HG03571 (cell line): ENCODE measurements around the gene PRDX2.

Experiments
- ATAC-seq: cut with Tn5 transposase; IDR thresholded peaks from one replicate; pipeline ENCODE4 v1.9.1; 2021; ENCODE audit not compliant: unreplicated experiment

Gene PRDX2

DNA sequence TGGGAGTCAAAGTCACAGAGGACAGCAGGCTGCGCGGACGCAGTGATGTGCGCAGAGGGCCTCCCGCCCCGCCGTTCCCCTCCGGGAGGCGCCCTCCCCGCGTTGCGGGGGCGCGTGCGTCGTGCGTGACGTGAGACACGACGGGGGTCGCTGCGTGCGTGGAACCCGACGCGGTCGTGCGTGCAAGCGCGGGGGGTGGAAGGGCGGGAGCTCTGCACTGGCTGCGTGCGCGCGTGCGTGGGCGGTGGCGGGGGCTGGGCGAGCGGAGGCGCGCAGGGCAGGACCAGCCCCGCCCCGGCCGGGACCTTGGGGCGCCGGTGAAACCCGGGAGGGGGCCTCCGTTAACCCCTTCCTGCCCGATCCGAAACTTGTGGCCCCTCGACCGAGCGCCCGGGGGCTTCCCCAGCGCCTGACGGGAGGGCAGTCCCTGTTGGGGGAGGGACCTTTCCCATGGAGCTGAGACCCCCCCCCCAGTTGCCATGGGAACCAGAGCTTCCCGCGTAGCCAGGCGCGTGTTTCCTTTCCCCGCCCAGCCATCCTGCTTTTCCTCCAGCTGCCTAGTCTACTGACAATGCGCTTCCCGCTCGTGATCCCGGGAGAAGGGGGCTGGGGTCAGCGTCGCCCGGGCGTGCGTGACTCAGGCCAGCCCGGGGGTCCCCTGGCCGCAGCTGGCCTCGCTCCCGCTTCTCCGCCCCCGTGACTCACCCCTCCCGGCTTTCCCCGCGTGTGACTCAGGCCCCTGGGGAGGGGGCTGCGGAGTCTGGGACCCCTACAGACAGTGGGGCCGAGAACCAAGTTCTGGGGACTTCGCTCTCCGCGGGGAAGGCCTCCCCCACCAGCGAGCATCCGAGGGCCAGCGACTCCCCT, 18.9 kb downstream of the PRDX2 start:
- peak; percentile 21 for ATAC-seq

DNA sequence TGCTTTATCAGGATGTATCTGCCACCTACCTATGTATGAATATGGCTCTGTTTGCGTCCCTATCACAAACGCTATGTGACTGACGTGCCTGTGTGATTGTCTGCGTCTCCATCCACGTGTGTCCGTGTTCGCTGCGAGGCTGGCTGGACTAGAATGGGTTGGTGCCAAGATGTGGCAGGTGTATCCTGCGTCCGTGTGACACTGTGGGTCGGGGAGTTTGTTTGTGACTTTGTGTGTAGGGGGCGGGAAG, 19.5 kb downstream of the PRDX2 start:
- ATAC-seq, result no peak

DNA sequence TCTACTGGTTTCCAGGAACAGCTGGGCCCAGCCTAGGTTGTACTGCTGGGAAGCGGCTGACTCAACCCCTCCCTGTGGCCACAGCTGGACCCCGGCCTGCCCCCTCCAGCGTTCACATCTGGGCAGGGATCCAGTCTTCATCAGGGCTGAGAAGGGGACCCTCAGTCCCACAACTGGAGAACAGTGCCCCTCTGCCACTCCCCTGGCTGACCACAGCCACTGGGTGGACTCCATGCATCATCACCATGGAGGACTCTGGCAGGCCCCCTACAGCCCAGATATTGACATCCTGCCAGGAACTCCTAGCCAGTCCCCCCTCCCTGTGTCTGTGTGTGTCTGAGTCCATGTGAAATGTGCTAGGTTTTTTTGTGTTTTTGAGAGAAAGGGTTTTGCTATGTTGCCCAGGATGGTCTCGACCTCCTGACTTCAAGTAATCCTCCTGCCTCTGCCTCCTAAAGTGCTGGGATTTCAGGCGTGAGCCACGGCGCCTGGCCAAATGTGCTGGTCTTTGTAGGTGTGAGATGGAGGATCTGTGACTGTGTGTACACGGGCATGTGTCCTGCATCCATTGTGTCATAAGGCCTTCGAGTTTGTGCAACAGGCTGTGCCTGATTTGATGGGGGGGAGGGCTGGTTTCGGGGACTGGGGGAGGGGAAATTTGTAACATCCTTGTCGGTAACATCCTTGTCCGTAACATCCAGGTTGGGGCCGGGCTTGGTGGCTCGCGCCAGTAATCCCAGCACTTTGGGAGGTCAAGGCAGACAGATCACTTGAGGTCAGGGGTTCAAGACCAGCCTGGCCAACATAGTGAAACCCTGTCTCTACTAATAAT, 22.2 kb downstream of the PRDX2 start:
- no peak for ATAC-seq

DNA sequence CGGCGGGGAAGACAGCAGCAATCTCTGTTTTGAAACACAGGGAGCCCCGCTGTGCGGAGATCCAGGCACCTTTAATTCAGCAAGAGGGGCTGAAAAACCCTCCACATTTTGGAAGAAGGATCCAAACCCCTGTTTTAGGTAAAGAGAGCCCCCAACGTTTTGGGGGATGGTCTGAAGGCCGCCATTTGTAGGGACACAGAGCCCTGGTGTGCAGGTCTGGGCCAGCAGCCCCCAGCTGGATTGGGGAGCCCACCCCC, 22.8 kb downstream of the PRDX2 start:
- ATAC-seq, result no peak

DNA sequence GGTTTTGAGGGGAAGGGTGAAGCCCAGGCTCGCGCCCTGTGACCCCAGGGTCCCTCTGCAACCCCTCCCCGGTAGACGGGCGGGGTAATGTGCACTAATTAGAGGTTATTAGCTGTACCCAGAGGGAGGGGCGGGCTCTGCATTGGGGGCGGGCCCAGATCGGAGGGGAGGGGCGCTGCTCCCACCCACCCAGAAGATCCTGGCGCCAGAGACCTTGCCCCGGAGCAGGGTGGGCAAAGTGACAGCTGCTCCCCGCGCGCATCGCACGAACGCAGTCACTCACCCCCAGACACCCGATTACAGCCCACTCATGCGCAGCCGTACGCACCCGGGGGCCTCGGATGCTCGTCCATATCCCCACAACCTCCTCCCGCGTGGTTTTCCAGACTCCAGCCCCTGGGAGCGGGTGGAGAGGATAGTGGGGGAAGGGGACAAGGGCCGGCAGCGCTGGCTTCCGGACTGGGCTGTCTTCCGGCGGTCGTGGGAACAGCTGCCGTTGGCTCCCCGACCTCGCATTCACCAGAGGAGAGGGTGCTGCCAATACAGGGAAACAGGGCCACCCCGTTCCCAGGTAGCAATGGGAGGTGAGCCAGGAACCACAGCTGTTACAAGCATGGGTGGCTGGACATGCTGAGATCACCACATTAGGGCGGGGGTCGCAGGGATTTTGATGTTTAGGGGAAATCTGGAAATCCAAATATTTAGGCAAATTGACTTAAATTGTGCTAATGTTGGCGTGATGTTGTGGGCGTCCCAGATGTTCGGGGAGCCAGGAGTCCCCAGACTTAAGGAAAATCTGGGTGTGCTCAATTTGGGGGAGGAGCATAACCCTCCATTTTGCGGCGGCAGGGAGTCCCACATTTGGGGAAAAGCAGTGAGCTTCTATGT, 23.3 kb downstream of the PRDX2 start:
- ATAC-seq, result no peak

DNA sequence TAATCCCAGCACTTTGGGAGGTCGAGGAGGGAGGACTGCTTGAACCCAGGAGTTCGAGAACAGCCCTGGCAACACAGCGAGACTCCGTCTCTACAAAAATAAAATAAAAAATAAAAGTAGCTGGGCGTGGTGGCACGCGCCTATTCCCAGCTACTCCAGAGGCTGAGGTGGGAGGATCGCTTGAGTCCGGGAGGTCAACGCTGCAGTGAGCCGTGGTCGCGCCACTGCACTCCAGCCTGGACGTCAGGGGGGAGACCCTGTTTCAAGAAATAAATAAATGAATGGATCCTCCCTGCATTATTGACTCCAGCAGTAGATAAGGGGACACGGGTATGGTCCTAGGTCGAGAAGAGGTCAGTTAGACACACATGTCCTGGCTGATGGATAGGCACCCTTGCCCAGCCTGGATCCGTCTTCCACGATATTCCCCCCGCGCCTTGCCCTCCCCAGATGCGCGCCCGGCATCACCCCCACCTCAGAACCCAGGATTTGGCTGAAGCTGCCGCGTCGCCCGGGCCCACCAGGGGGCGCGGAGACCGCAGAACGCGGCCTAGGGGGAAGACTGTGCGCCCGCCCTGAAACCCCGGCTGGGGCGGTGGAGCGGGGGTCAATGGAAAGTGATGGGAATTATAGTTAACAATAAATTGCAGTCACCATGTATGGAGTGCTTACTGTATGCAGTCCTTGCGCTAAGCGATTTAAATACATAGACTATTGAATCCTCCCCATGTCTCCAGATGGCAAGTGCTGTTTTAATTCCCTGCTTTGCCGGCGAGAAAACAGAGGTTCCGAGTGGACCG, 24.2 kb downstream of the PRDX2 start:
- ATAC-seq, result no peak

DNA sequence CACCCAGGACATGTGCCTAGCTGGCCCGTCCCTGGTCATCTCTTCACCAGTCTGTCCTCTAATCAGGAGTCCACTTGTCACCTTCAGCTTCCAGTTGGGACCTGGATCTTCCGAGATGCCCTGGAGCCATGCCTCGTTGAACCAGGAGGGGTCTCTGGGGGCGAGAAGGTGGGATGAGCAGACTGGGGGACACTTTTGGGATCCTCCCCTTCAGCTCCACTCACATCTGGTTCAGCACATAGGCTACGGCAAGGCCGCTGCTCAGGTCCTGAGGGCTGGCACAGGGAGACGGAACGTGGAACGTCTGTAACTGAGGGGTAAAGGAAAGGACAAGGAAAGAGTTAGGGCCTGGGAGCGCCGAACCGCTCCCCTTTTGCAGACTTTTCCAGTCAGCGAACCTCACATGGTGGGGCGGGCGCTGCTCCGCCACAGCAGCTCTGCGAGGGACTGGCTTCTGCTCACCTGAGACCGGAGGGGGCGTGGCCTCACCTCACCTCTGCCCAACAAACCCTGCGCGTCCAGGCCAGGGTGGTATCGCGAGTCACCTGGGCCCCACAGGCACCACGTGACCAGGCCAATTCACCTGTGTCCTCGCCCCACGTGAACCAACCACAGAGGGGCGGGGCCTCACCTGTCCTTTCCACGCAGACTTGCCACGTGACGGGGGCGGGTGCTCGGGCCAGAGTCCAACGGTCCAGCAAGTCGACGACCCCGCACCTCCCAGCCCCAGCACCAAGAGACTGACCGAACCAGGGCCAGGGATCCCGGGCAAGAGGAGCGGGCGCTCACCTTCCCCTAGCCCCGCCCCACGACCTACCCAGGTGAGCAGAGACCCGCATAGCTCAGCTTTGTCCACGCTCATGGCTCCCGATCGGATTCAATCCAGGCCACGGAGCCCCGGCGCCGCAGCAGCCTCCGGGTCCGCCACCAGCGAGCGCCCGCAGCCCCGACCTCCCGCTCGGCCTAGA, 26.7 kb downstream of the PRDX2 start, which contains the start of gene HOOK2:
HOOK2 (minus strand) TSS at position 965 of the 968 bp plus-strand sequence; CDS start at position 862, 103 bp downstream.
- ATAC-seq, result peak; percentile 2

DNA sequence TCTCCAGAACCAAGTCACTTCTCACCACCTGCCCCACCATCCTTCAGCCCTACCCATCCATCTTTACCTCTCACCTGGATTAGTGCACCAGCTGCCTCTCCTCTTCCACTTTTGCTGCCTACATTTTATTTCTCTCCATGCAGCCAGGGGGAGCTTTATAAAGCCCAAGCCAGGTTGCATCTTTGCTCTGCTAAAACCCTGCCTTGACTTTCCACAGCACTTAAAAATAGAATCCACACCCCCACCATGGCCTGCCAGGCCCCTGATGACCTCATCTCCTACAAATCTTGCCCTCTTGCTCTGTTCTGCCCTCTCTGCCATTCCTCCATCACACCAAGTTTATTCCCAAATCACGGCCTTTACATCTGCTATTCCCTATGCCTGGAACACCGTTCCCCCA, 28.0 kb downstream of the PRDX2 start:
- ATAC-seq, result no peak

DNA sequence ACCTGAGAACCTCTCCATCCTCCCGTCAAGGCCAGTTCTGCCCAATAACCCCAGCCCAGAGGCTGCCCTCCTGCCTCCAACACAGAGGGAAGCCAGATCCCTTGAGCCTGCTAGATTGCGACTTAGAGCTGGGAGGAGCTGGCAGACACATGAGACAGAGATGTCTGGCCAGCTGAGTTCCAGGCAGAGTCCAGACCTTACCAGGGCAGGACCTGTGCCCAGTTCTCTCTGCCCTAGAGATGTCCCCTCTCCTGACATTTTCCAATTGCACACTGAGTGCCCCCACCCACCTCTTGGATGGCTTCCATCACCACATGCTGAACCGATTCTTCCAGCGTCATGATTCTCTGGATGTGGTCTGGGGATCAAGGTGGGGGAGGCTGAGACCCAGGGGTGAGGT, 29.3 kb downstream of the PRDX2 start:
- no peak for ATAC-seq

DNA sequence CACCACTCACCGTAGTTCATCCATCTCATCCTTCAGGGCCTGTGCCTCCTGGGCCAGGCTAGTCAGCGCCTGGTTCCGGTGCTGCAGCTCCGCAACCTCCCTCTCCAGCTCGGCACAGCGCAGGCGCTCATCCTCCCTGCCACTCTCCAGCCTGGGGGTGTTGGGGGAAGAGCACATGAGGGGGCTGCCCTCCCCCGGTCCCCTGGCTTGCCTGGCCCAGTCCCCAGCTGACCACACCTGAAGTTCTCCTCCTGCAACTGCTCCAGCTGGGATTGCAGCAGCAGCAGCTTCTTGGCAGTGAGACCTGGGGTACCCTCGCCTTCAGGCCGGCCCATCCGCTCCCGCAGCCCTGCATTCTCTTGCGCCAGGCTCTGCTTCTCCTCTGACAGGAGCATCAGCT, 30.7 kb downstream of the PRDX2 start:
- ATAC-seq, result no peak

DNA sequence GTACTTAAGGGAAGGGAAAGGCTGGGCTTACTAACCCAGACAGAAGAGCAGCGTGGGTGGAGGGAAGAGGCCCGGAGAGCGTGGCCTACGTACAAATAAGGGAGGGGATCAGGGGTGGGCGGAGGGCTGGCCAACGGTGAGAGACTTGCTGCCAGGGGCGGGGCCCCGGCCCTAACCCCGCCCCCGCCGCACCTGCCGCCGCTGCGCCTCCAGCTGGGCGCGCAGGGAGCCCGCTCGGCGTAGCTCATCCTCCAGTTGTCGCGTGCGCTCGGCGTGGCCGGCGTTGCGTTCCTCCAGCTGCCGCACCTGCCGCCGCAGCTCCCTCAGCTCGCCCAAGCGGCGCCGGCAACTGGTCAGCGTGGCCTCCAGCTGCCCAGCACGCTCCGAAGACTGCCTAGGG, 31.9 kb downstream of the PRDX2 start:
- ATAC-seq, result no peak

DNA sequence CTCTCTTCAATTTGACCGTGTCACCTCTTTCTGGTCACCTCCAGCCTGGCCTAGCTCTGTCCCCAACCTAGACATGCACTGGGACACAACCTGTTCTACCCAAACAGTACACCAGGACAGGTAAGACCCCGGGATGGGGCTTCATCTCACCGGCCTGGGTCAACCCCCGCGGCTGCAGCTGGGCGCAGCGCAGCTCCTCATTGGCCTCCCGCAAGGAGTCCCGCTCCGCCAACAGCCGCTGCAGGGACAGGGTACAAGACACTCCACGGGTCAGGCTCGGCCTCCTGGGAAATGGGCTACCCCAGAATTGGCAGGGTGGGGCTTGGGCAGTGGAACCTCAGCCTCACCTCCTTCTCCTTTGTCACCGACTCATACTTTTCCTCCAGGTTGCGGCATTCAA, 33.9 kb downstream of the PRDX2 start:
- ATAC-seq, result no peak

DNA sequence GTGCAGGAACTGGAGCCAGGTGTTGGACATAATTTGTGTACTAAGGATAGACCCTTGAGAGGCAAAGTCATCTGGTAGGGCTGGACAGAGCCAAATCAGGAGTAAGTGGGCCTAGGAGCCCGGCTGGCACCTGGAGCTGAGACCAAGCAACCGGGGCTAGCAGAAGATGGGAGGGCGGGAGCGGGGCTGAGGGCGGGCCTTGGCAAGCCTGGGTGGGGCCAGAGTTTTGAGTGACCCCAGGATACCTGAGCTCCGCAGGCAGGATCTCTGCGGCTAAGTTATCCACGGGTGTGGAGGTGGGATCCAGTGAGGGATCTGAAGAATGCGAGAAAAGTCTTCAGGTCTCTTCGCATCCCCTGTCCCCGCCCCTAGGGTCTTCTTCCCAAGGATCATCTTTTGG, 34.5 kb downstream of the PRDX2 start:
- no peak for ATAC-seq

DNA sequence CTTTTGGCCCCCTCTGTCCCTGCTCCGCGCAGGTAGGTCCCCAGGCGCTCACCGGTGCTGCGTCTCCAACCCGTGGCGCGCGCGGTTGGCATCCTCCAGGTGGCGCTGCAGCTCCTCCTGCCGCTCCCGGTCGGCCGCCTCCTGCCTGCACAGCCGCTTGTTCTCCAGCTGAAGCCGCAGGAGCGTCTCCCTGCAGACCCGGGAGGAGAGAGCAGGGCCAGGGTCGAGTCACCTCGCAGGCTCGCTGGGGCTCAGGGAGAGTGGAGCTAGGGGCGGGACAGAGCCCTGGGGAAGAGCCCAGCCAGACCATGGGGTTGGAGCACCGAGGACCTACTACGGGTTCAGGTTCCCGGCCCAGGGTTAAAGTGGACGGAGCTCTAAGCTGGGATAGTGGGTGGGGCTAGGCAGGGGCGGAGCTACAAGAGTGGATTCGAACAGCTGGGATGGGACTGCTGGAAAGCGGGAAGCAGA, 35.5 kb downstream of the PRDX2 start:
- no peak for ATAC-seq

DNA sequence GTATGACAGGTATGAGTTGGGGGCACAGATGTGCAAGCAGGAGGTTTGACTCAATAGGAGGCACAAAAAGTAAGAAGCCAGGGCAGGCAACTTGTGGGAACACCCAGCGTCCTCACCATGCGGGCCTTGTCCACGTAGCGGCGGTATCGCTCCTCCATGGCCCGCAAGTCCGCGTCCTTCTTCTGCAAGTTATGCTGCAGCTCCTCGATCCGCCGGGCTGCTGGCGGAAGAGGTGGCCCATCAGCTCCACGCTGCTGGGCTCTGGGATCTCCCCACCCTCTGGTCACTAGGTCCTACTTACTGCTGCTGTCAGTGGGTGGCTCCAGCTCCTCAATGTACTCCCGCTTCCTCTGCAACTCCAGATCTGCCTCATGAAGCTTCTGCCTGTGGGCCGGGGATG, 36.9 kb downstream of the PRDX2 start:
- ATAC-seq, result no peak

DNA sequence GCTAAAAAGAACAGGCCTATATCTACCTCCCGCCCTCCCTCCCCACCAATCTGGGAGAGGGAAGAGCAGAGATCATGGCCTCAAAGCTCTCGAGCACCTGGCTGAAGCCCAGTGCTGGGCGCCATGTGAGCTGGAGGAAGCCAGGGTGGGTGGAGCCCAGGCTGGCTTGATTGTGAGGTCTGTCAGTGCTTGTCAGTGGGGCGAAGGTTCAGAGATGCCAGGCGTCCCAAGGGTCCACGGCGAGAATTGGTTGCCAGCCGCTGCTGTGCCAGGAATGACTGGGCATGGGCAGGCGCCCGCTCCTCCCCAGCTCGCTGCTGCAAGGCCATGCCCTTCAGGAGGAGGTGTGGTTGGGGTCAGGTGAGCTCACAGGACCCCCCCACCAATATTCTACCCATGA, 38.5 kb downstream of the PRDX2 start:
- no peak for ATAC-seq

DNA sequence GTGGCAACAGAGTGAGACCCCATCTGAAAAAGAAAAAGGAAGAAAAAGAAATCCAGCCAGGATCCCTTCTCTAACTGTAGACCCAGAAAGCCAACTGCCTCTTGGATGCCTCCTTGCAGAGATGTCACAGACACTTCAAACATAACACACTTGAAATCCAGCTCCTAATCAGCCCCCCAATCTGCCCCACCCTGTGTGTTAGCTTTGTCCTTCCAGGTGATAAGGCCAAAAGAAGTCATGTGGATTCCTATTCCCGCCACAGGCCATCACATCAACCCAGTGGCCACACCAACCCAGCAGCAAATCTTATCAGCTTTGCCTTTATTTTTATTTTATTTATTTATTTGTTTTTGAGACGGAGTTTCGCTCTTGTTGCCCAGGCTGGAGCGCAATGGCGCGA, 41.9 kb downstream of the PRDX2 start:
- no peak for ATAC-seq

DNA sequence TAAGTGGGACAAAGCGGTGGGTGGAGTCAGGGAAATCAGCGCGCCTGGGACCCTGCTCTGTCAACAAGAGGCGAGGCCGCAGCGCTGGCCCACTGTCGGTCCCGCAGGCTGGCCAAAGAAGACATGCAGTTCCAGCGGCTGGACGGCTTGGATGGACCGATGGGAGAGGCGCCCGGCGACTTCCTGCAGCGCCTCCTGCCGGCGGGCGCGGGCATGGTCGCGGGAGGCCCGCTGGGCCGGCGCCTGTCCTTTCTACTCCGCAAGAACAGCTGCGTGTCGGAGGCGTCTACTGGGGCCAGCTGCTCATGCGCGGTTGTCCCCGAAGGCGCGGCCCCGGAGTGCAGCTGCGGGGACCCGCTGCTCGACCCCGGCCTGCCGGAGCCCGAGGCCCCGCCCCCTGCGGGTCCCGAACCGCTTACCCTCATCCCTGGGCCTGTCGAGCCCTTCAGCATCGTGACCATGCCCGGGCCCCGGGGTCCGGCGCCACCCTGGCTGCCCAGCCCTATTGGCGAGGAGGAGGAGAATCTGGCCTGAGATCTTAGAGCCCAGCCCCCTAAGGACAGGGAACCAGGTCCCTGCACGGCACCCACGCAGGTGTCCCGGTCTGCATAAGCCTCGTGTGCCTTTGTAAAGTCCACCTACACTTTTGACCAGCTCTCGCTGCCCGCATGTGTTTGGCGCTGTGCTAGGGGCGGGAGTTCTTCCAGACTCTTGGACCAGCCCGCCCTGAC, 43.9 kb downstream of the PRDX2 start:
- no peak for ATAC-seq
